HG03469 (cell line): ENCODE data around the gene CLK3.
"Not testable (repeated sequence)": the region's sequence is repeated elsewhere in the genome, so short reads cannot be mapped to it uniquely, and the experiment has no call there.

Experiments
- ATAC-seq: cut with Tn5 transposase; IDR thresholded peaks from one replicate; pipeline ENCODE4 v1.9.1; 2021; ENCODE audit warnings: mild to moderate bottlenecking, moderate library complexity, moderate number of reproducible peaks; ENCODE audit not compliant: unreplicated experiment

The CLK3 gene

DNA sequence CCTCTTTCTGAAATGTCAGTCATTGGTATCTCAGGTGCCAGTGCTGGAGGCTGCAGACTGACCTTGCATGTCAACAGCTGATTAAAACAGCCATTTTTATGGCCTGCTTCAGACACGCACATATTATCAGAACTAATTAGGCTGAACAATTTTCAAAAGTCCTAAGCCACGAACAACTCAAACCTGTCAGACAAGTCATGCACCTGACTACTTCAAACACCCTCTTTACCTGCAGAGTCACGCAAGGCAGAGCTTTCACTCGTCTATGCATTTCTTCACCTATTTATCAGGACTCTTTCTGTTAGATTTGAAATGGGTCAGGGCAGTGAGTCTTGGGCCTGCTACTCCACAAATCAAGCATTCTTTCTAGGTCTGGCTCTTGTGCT lies 26.7 kb downstream of the CLK3 start:
- ATAC-seq: no peak

- ATAC-seq: no peak
These were observed 27.4 kb downstream of the CLK3 start for GRCh38 chr15:74642734-74643664.

DNA sequence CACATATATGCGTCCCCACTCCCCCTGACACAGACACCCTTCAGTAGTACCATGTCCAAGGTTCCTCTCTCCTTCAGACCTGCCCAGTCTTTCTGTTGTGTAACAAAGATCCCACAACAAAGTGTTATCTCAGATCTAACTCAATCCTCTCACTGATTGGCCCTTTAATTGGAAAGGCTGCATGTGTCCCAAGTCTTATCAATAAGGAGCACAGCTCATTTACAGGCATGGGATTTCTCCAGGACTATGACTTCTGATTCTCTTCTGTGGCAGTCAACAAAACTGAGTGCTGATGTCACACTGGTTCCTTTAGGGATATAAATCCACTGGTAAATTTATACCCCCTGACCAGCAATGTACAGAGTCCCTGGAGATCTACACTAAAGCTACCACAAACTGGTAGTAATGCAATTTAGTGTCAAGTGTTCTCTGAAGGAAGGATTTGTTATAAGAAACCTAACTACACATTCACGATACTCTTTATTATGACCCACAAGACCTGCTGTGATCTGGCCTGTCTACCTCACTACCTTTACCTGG lies 28.1 kb downstream of the CLK3 start:
- no peak for ATAC-seq

GRCh38 chr15:74646480-74646879 lies 30.8 kb downstream of the CLK3 start:
- ATAC-seq: no peak

DNA sequence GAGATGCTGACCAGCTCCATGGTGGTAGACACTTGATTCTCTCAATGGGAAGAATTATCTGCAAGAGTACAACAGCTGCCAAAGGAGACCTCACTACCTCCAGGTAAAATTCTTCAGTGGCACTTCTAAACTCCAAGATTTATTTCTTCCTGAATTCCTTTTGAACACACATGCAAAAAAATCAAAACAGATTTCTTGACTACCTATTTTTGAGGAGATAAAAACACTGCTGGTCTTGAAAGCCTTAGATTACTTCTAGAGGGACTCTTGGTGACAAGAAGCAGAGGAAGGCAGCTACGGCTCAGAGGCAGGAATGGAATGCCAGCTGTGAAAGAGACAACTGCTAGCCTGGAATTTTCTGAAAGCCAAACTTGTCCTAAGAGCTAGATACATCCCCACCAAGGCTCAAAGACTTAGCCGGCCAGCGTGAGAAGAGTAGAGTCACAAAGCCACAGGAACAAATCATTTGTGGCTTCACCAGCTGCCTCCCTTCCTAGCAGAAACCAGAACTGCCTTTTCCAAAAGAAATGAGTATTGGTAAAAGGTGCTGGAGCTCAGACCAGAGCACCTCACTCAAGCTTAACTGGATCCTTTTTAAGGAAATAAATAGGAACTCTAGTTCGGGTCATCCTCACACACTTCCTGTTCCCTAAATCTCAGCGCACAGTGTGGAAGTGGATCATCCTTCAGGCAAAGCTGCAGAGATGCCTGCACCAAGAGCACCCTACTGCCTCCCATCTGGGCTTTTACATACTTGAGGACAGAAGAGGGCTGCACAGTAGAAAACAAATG lies 32.6 kb downstream of the CLK3 start:
- ATAC-seq: no peak

DNA sequence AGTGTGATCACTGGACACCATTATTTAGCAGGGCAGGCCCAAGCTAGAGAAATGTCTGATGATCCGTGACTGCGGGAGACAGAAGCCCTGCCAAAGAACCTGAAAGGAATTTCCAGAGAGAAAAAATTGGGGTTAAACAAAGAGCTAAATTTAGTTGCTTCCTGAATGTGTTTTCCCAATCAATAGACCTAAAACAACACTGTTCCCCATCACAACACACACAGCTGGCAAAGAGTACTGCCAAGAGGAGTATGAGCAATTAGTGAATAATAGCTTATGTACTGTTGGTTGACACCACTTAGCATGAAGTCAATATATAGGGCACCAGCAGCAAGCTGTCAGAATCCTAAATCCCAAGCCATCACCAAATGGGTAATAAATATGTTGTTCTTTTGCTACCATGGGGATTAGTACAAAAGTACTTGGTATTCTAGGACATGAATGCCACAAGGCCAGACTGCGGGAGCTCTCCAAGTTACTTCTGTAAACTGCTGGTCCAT lies 35.7 kb downstream of the CLK3 start:
- no peak for ATAC-seq

DNA sequence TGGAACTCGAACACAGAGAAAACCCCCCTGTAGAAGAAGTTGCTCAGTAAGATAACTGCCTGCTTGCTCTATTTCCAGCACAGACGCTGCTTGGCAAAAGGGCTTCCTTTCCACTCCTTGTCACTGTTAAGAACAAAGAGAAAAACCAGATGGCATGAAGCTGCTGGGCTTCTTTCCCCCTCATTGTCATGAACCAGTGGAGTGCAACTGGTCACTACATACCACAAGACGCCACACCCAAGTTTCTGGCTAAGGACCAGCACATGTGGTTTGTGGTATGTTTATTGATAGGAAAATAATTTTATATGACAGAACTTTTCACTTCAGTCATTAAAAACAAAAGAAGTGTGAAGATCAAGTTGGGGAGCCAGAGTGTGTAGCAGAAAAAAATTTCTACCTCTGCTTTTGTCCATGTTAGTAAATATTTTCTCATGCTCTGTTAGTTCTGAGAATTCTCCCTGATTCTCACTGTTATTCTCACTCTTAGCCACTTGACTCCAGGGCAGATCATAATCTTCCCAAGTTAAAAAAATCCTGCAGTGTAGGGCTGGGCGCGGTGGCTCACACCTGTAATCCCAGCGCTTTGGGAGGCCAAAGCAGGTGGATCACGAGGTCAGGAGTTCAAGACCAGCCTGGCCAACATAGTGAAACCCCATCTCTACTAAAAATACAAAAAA lies 37.9 kb downstream of the CLK3 start:
- no peak for ATAC-seq

- ATAC-seq: no peak
These were observed 39.8 kb downstream of the CLK3 start for GRCh38 chr15:74655424-74655823.

- ATAC-seq: no peak
These were observed 41.4 kb downstream of the CLK3 start for GRCh38 chr15:74656935-74657535.

GRCh38 chr15:74657846-74658245 lies 42.2 kb downstream of the CLK3 start:
- ATAC-seq: no peak

GRCh38 chr15:74661280-74661679 lies 45.6 kb downstream of the CLK3 start:
- not testable (repeated sequence) for ATAC-seq

DNA sequence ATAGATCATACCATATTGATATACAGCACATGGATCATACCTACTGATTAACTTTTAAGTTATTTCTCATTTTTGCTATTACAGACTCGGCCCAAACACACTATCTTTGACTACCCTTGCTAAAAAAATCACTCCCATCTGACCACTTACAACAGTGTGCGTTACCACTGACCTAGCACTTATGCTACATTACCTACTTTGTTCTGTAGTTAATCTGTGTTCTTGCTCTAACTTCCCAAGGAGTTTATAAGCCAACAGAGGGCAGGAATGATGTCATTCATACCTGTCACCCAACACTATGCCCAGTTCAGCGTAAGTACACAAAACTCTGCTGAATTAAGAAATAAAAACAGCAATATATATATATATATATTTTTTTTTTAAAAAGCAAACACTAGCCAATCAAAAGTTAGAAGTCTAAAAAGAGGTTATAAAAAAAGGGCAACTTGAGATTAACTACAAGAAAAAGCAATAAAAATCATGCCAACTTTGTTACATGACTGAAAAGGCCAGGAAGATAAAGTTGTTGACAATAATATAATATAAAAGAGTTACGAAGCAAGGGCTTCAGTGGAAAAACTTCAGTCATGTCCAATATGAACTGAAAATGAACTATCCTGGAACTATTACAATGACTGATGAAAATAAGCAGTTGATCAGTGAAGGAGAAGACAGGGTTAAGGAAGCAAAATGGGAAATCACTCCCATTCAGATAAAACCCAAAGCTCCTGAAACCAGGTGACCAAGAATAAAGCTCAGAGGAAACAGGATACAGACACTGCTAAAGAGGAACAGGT lies 46.6 kb downstream of the CLK3 start:
- ATAC-seq: no peak

DNA sequence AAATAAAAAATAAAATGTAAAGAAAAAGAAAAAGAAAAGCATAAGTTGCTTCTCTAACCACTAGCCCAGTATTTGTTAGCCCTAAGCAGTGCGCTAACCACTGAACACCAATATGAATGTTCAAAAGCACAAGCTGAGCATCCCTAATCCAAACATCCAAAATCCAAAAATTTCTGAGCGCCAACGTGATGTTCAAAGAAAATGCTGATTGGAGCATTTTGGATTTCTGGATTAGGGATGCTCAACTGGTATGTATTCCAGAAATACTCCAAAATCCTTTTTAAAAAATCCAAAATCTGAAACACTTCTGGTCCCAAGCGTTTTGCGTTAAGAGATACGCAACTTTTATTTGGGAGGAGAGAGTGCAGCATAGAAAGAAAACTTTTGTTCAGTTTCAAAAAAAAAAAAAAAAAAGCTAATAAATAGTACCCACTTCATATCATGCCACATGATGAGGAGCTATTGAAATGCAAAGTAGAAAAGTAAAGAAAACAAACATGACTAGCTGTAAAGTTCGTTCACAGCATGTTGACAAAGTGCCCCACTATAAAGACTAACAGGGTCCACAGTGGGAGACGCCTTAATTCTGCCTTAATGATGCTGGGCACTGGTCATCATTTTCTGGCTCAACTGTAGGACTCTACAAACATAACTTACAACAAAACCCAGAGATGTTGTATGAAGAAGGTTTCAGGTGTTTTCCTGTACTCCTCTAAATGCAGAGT lies 47.8 kb downstream of the CLK3 start:
- ATAC-seq: no peak

- ATAC-seq: no peak
These were observed 48.5 kb downstream of the CLK3 start for GRCh38 chr15:74664028-74664616.

GRCh38 chr15:74664670-74665069 lies 49.0 kb downstream of the CLK3 start:
- no peak for ATAC-seq

DNA sequence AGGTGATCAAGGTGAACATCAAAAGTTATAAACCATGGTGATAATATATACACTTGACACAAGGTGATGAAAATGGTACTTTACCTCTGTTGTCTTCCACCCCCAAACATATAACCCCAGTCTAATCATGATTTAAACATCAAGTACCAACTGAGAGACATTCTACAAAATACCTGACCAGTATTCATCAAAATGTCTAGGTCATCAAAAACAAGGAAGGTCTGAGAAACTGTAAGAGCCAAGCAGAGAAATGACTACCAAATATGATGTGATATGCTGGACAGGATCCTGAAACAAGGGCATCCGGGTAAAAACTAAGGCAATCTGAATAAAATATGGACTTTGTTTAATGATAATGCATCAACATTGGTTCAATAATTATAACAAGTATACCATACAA lies 52.3 kb downstream of the CLK3 start:
- no peak for ATAC-seq

GRCh38 chr15:74669627-74670026 lies 54.0 kb downstream of the CLK3 start:
- no peak for ATAC-seq

GRCh38 chr15:74674161-74674560 lies 58.5 kb downstream of the CLK3 start:
- ATAC-seq: no peak

DNA sequence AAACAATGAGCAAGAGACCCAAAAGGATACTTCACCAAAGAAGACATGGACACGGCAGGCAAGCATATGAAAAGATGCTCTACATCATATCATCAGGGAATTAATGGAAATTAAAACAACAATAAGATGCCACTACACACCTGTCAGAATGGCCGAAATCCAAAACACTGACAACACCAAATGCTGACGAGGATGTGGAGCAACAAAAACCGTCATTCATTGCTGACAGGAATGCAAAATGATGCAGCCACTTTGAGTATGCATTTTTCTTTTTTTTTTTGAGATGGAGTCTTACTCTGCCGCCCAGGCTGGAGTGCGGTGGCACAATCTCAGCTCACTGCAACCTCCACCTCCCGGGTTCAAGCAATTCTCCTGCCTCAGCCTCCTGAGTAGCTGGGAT lies 61.2 kb downstream of the CLK3 start:
- ATAC-seq: no peak
